ENCODE results near the gene MATN4.

DNA sequence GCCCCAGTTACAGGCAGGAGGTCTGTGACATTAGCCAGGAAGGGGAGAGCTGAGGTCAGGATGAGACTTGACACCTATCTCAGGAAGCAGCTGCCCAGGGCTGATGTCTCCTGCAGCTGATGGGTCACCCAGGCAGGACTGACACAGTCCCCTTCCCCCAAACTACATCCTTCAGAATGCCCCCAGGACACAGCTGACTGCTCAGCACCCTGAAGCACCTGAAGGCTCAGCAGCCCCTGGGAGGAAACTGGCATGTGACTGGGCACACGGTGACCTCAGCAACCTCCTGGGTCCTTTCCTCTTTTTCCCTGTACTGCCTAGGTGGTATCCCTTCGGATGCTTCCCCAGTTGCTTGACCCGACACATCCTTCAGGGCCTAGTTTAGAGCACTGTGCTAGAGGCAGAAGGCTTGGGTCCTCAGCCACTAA, 38.2 kb upstream of the MATN4 start:
- TF ChIP-seq, protein P1, sequence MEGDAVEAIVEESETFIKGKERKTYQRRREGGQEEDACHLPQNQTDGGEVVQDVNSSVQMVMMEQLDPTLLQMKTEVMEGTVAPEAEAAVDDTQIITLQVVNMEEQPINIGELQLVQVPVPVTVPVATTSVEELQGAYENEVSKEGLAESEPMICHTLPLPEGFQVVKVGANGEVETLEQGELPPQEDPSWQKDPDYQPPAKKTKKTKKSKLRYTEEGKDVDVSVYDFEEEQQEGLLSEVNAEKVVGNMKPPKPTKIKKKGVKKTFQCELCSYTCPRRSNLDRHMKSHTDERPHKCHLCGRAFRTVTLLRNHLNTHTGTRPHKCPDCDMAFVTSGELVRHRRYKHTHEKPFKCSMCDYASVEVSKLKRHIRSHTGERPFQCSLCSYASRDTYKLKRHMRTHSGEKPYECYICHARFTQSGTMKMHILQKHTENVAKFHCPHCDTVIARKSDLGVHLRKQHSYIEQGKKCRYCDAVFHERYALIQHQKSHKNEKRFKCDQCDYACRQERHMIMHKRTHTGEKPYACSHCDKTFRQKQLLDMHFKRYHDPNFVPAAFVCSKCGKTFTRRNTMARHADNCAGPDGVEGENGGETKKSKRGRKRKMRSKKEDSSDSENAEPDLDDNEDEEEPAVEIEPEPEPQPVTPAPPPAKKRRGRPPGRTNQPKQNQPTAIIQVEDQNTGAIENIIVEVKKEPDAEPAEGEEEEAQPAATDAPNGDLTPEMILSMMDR (IDR thresholded peaks at IDR 0.05): no peak
- TF ChIP-seq POLR2A (IDR thresholded peaks at IDR 0.05): no peak
